DND-41 (cell line): Measurements from ENCODE around the gene ZBTB8A.
A peak's percentile ranks its signal among the peaks of the same experiment; 100 is the strongest.

Source experiments
- ATAC-seq: fragments of 200-7000 bp; cut with Tn5 transposase; 3 replicates; pipeline ENCODE4 v1.9.1; 2021; ENCODE audit warnings: low read depth; ENCODE audit not compliant: insufficient read depth
- DNase-seq: peaks from one replicate; pipeline ENCODE4 v3.0.0-alpha.2; 2020
- H2AFZ ChIP-seq: 2 replicates; pipeline ENCODE4 v1.6.0; 2012; ENCODE audit warnings: low read depth, low read length
- H3K27ac ChIP-seq: 2 replicates; pipeline ENCODE4 v1.5.1; 2012; ENCODE audit warnings: low read length, inconsistent platforms
- H3K27me3 ChIP-seq: fragments of 200-600 bp; sonication (generic); 2 replicates; pipeline ENCODE4 v1.6.0; 2012; ENCODE audit warnings: low read length, mild to moderate bottlenecking, inconsistent platforms; ENCODE audit not compliant: insufficient read depth, poor library complexity
- H3K36me3 ChIP-seq: 2 replicates; pipeline ENCODE4 v1.5.1; 2012; ENCODE audit warnings: low read length, inconsistent platforms; ENCODE audit not compliant: insufficient read depth
- H3K4me1 ChIP-seq: 2 replicates; pipeline ENCODE4 v1.5.1; 2012; ENCODE audit warnings: mild to moderate bottlenecking, low read length; ENCODE audit not compliant: insufficient read depth
- H3K4me2 ChIP-seq: 2 replicates; pipeline ENCODE4 v1.6.0; 2012; ENCODE audit warnings: mild to moderate bottlenecking, moderate library complexity, low read length, inconsistent platforms; ENCODE audit not compliant: insufficient read depth
- H3K4me3 ChIP-seq, 2 experiments: fragments of 200-600 bp in 1 of 2; shearing (Covaris generic) in 1 of 2; 2 replicates each; pipeline ENCODE4 v1.5.1; 2012 to 2016; ENCODE audit warnings: inconsistent platforms in 2 of 2, low read length in 2 of 2, mild to moderate bottlenecking in 2 of 2, low read depth in 1 of 2, moderate library complexity in 1 of 2
- H3K79me2 ChIP-seq: 2 replicates; pipeline ENCODE4 v1.6.0; 2012; ENCODE audit warnings: low read length, inconsistent platforms; ENCODE audit not compliant: insufficient read depth
- H3K9ac ChIP-seq: 2 replicates; pipeline ENCODE4 v1.6.0; 2012; ENCODE audit warnings: low read depth, mild to moderate bottlenecking, inconsistent platforms, low read length, moderate library complexity
- H3K9me3 ChIP-seq: 2 replicates; pipeline ENCODE4 v1.5.1; 2012; ENCODE audit warnings: low read length, moderate library complexity, mild to moderate bottlenecking, inconsistent platforms; ENCODE audit not compliant: insufficient read depth, severe bottlenecking
- H4K20me1 ChIP-seq: 2 replicates; pipeline ENCODE4 v1.6.0; 2012; ENCODE audit warnings: low read length; ENCODE audit not compliant: insufficient read depth
- EZH2 ChIP-seq: IDR thresholded peaks from 3 replicates; pipeline ENCODE4 v1.6.1; 2012; ENCODE audit warnings: borderline replicate concordance, low read depth, mild to moderate bottlenecking, moderate library complexity, low read length, inconsistent platforms; ENCODE audit not compliant: severe bottlenecking
- TF ChIP-seq, protein P1 (sequence below): IDR thresholded peaks from 2 replicates; pipeline ENCODE4 v1.5.1; 2012; ENCODE audit warnings: borderline replicate concordance, low read length, moderate library complexity, mild to moderate bottlenecking; ENCODE audit not compliant: poor library complexity, severe bottlenecking; ENCODE audit errors: extremely low read depth

Gene ZBTB8A

DNA sequence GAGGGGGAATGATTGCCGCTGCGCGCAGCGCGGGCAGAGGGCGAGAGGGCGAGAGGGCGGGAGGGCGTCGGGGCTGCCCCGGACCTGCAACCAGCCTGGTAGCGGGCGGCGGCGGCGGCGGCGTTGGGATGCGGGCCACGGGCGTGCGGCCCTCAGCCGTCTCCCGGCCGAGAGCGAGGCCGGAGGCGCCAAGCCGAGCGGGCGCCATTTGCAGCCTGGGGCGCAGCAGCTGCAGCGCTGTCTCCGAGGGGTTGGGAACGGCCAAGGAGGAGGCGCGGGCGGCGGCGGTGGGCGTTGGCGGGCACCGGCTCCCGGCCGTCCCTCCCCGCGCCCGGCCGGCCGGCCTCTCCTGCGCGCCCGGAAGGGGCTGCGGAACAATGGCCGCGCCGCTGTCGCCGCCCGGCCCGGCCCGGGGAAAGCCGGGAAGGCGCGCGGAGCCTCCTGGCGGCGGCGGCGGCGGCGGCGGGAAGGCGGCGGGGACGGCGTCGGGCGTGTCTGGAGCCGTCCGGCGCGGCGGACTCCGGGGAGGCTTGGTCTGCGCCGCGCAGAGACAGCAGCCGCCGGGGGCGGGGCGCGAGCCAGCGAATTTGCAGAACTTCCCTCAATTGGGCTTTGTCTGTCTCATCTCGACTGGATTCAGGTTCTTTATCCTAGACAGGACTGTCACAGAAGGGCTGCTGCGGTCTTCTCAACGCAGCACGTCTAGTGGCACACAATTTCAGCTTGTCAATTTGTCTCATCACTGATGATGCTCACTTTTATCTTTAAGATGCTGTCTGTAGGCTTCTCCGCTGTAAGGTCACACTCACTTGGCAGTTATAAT, 38.6 kb upstream of the ZBTB8A start:
- DNase-seq: peak; percentile 21

DNA sequence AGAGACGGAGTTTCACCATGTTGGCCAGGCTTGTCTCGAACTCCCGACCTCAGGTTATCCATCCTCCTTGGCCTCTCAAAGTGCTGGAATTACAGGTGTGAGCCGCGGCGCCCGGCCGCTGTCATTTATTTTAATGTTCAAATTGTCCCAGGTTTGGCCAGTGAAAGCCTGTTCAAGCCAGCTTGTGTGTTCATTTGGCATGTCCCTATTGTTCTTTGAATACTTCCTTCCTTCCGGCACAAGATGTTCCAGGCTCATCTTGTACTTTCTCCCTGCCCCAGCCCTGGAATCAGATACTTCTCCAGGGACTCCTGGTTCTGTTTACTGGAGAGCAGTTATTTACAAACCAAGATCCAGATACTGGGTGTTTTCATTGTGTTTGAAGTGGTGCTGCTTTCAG, 37.4 kb upstream of the ZBTB8A start:
- Histone ChIP-seq H3K9me3 (no peaks in the 10 kb centered on the region), H2AFZ (no peak overlapping the region), H3K4me3 (no peak overlapping the region), H3K27me3 (peaks cover 40% of the 10 kb centered on the region), H3K9ac (no peak overlapping the region), H3K4me2 (no peak overlapping the region), H3K79me2 (no peaks in the 10 kb centered on the region), H3K36me3 (no peaks in the 10 kb centered on the region), H4K20me1 (no peaks in the 10 kb centered on the region), H3K27ac (no peak overlapping the region), H3K4me1 (peaks cover 6% of the 10 kb centered on the region)
- TF ChIP-seq, protein P1, sequence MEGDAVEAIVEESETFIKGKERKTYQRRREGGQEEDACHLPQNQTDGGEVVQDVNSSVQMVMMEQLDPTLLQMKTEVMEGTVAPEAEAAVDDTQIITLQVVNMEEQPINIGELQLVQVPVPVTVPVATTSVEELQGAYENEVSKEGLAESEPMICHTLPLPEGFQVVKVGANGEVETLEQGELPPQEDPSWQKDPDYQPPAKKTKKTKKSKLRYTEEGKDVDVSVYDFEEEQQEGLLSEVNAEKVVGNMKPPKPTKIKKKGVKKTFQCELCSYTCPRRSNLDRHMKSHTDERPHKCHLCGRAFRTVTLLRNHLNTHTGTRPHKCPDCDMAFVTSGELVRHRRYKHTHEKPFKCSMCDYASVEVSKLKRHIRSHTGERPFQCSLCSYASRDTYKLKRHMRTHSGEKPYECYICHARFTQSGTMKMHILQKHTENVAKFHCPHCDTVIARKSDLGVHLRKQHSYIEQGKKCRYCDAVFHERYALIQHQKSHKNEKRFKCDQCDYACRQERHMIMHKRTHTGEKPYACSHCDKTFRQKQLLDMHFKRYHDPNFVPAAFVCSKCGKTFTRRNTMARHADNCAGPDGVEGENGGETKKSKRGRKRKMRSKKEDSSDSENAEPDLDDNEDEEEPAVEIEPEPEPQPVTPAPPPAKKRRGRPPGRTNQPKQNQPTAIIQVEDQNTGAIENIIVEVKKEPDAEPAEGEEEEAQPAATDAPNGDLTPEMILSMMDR: no peak
- no peak for TF ChIP-seq EZH2
- ATAC-seq (no peak), DNase-seq (no peak)

More for the DNA sequence above, 38.6 kb upstream of the ZBTB8A start:
- H3K79me2 ChIP-seq: no peaks in the 10 kb centered on the region
- H3K27ac ChIP-seq: no peak overlapping the region
- H2AFZ ChIP-seq: peak overlapping the region; percentile 67
- H3K4me1 ChIP-seq: peaks cover 6% of the 10 kb centered on the region
- ATAC-seq: peak; percentile 68
- H3K9ac ChIP-seq: peak overlapping the region; percentile 53
- no peaks in the 10 kb centered on the region for H3K9me3 ChIP-seq
- peak overlapping the region; percentile 63 for H3K4me2 ChIP-seq
- H3K4me3 ChIP-seq: peak overlapping the region; percentile 20 to 55; a peak in 3 of 4 replicates
- H3K27me3 ChIP-seq: peaks cover 41% of the 10 kb centered on the region
- H4K20me1 ChIP-seq: no peaks in the 10 kb centered on the region
- H3K36me3 ChIP-seq: no peaks in the 10 kb centered on the region
- TF ChIP-seq EZH2: peak; percentile 16
- TF ChIP-seq, protein P1: peak; percentile 4

DNA sequence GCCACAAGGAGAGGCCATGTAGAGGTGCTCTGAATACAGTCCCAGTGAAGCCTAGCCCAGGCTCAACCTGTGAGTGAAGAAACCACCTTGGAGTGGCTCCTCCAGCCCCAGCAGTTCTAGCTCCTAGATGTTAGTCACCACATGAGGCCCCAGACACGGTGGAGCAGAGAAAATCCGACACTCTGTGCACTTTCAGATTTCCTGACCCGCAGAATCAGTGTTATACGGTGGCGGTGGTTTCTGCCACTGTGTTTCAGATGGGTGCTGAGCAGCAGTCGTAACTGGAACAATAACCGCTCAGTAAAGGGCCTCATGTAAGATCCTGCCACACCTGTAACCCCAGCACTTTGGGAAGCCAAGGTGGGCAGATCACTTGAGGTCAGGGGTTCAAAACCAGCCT, 36.1 kb upstream of the ZBTB8A start:
- TF ChIP-seq, protein P1: no peak
- TF ChIP-seq EZH2: no peak
- Histone ChIP-seq H4K20me1 (no peaks in the 10 kb centered on the region), H3K4me1 (peaks cover 6% of the 10 kb centered on the region), H3K27ac (no peak overlapping the region), H3K27me3 (peaks cover 30% of the 10 kb centered on the region), H3K36me3 (no peaks in the 10 kb centered on the region), H3K9ac (no peak overlapping the region), H3K79me2 (no peaks in the 10 kb centered on the region), H3K9me3 (no peaks in the 10 kb centered on the region), H3K4me2 (no peak overlapping the region), H3K4me3 (no peak overlapping the region), H2AFZ (no peak overlapping the region)
- ATAC-seq (no peak), DNase-seq (no peak)
